ENCODE measurements around the gene NR4A1.

GRCh38 chr12:52035190-52035589 lies 16.1 kb upstream of the NR4A1 start:
- TF ChIP-seq CTCF (IDR thresholded peaks at IDR 0.05; ENCODE audit: low read depth, low read length, poor library complexity, severe bottlenecking): no peak
- no peak for TF ChIP-seq EZH2phosphoT487 (IDR thresholded peaks at IDR 0.05; ENCODE audit: borderline replicate concordance, low read length)

All from DOHH2 (cell line).